Retinal pigment epithelial cell (primary cell): ENCODE measurements around the gene KLF5.

Experiments used
- DNase-seq: peaks from one replicate; pipeline ENCODE4 v3.0.0-alpha.2; 2010; ENCODE audit warnings: low read depth
- H3K4me3 ChIP-seq: 2 replicates; pipeline ENCODE4 v1.5.1; 2011; ENCODE audit warnings: mild to moderate bottlenecking, low read length, control low read depth, moderate library complexity
- TF ChIP-seq, protein P1 (sequence below): conservative IDR thresholded peaks from 2 replicates; pipeline ENCODE4 v1.5.1; 2011; ENCODE audit warnings: low read depth, low read length, control low read depth, inconsistent platforms

Gene KLF5

DNA sequence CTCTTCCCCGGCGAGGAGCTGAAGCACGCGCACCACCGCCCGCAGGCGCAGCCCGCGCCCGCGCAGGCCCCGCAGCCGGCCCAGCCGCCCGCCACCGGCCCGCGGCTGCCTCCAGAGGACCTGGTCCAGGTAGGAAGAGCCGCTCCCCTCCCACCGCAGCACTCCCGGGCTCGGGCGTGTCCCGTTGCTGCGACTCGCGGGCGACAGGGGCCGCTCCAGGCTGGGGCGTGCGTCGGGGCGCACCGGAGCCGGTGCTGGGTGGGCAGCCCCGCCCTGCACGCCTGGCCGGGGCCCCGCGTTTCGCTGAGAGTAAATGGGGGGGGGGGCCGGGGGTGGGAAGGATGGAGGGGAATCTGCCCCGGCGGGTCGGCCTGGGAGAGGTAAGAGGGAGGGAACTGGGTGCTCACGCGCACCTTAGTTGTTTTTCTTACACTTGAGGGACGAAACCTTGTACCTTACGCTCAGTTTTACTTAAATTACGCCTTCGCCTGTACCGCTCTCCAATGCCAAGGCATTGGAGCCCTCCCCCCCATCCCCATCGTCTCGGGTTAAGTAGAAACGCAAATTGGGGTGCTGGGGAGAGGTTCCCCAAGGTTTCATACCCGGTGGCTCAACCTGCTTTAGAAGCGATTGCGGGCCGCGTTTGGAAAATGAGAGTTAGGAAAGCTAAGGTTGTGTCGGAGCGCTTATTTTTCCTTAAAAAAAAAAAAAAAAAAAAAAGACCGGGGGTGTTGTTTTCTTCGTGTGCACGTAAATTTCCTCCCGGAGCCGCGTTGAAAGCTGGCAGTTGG is 850 bp downstream of the KLF5 start:
- TF ChIP-seq, protein P1, sequence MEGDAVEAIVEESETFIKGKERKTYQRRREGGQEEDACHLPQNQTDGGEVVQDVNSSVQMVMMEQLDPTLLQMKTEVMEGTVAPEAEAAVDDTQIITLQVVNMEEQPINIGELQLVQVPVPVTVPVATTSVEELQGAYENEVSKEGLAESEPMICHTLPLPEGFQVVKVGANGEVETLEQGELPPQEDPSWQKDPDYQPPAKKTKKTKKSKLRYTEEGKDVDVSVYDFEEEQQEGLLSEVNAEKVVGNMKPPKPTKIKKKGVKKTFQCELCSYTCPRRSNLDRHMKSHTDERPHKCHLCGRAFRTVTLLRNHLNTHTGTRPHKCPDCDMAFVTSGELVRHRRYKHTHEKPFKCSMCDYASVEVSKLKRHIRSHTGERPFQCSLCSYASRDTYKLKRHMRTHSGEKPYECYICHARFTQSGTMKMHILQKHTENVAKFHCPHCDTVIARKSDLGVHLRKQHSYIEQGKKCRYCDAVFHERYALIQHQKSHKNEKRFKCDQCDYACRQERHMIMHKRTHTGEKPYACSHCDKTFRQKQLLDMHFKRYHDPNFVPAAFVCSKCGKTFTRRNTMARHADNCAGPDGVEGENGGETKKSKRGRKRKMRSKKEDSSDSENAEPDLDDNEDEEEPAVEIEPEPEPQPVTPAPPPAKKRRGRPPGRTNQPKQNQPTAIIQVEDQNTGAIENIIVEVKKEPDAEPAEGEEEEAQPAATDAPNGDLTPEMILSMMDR = peak; percentile 17
- H3K4me3 ChIP-seq = peak overlapping the region; percentile 92
- DNase-seq = no peak

- no peak for DNase-seq
- H3K4me3 ChIP-seq = peak overlapping the region; percentile 92
- TF ChIP-seq, protein P1 = no peak
Observed at GRCh38 chr13:73060251-73061160, 1.7 kb downstream of the KLF5 start.

- TF ChIP-seq, protein P1 = no peak
- DNase-seq = no peak
- H3K4me3 ChIP-seq = peak overlapping the region; percentile 92
Observed at GRCh38 chr13:73061473-73061872, 2.7 kb downstream of the KLF5 start.

- DNase-seq = no peak
- TF ChIP-seq, protein P1 = no peak
- peak overlapping the region; percentile 92 for H3K4me3 ChIP-seq
Observed at GRCh38 chr13:73061876-73062275, 3.1 kb downstream of the KLF5 start.

- TF ChIP-seq, protein P1 = no peak
- DNase-seq = no peak
- H3K4me3 ChIP-seq = peak overlapping the region; percentile 92
Observed at GRCh38 chr13:73062468-73062867, 3.7 kb downstream of the KLF5 start.

DNA sequence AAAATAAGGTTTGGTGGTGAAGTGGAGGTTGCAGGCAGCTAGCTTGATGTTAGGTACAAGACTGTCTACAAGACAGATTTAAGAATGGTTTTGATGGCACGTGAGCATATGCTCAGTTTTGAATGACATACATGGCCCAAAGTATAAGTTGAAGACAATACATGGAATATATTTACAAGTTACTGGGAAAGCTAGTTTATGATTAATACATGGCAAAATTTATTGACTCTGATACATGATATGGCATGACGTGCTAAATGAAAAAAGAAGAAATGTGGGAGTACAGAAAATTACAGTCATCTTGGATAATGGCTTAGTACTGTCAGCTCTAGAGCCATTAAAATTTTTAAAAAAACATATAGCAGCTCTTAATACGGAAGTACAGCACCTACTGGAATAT is 4.4 kb downstream of the KLF5 start:
- no peak overlapping the region for H3K4me3 ChIP-seq
- DNase-seq = no peak
- TF ChIP-seq, protein P1 = no peak
